HCT116 (cell line): ENCODE data around the gene CYSRT1. TPM values are rescaled to one million over a fixed set of nuclear protein-coding genes. Genes with fewer than 3 reads are reported as not detected.

ENCODE experiments used
- ATAC-seq: fragments of 200-7000 bp; cut with Tn5 transposase; 2 replicates; pipeline ENCODE4 v1.9.1; 2020; ENCODE audit warnings: mild to moderate bottlenecking, moderate library complexity
- BruUV-seq: library from RNA; stranded (reverse); fragments of 400-500 nt; replicated peaks from 2 replicates; lab custom pipeline; 2021; lab: Mats Ljungman, UMichigan
- CTCF ChIA-PET: fragments of 300-600 bp; sonication (Branson Sonifier 250); formaldehyde crosslinking; loops from one replicate; lab custom pipeline; 2021; ENCODE audit warnings: antibody characterized with exemption; lab: Charles Lee
- POLR2A ChIA-PET: fragments of 300-600, 350-600 bp; sonication (Branson Sonifier 250); formaldehyde crosslinking; loops from one replicate; lab custom pipeline; 2021; ENCODE audit warnings: antibody characterized with exemption; lab: Charles Lee
- RAD21 ChIA-PET, 2 experiments: fragments of 300-600 bp; sonication (Branson Sonifier 250); formaldehyde crosslinking; loops; one replicate each; lab custom pipeline; 2023; ENCODE audit warnings: low total read pairs in 2 of 2; ENCODE audit not compliant: uncharacterized antibody in 2 of 2, unreplicated experiment in 2 of 2, low non-redundant PET in 1 of 2; lab: Charles Lee
- DNase-seq: peaks from one replicate; pipeline ENCODE4 v3.0.0-alpha.2; 2010; ENCODE audit warnings: low read depth, low spot score
- H2AFZ ChIP-seq: fragments of 200-600 bp; shearing (Covaris generic), sonication (generic); 2 replicates; pipeline ENCODE4 v1.6.1; 2017; ENCODE audit warnings: low read depth, mixed run types, mixed read lengths, antibody characterized with exemption, low read length; ENCODE audit not compliant: poor library complexity, severe bottlenecking
- H3K27ac ChIP-seq: 2 replicates; pipeline ENCODE4 v1.5.1; 2012; ENCODE audit warnings: low read depth, low read length
- H3K27me3 ChIP-seq: fragments of 200-600 bp; sonication (generic); 2 replicates; pipeline ENCODE4 v1.6.1; 2016; ENCODE audit warnings: mixed run types, low read length, mixed read lengths; ENCODE audit not compliant: insufficient read depth
- H3K36me3 ChIP-seq, 2 experiments: fragments of 200-500 bp in 1 of 2; fragments of 200-600 bp in 1 of 2; sonication (Bioruptor generic) in 1 of 2; sonication (generic) in 1 of 2; 2 replicates each; pipeline versions ENCODE4 v1.5.1 to v1.6.1; 2014 to 2016; ENCODE audit warnings: low read length in 2 of 2, inconsistent platforms in 1 of 2, mixed read lengths in 1 of 2, mixed run types in 1 of 2; ENCODE audit not compliant: insufficient read depth in 2 of 2, control insufficient read depth in 1 of 2
- H3K4me1 ChIP-seq, 2 experiments: fragments of 200-600 bp in 1 of 2; sonication (generic) in 1 of 2; 2 replicates each; pipeline versions ENCODE4 v1.5.1 to v1.6.1; 2012 to 2017; ENCODE audit warnings: low read length in 2 of 2, inconsistent platforms in 1 of 2, mild to moderate bottlenecking in 1 of 2, mixed read lengths in 1 of 2, mixed run types in 1 of 2, moderate library complexity in 1 of 2; ENCODE audit not compliant: insufficient read depth in 2 of 2, control insufficient read depth in 1 of 2
- H3K4me2 ChIP-seq: fragments of 200-600 bp; sonication (generic); 2 replicates; pipeline ENCODE4 v1.6.1; 2017; ENCODE audit warnings: mixed run types, low read length, mixed read lengths
- H3K4me3 ChIP-seq, 2 experiments: fragments of 200-600 bp in 1 of 2; sonication (generic) in 1 of 2; replicated peaks in 1 of 2; 2 replicates each; pipeline ENCODE4 v1.5.1; 2011 to 2016; ENCODE audit warnings: low read length in 2 of 2, control low read depth in 1 of 2, low read depth in 1 of 2, mild to moderate bottlenecking in 1 of 2, mixed read lengths in 1 of 2, mixed run types in 1 of 2
- H3K79me2 ChIP-seq: fragments of 200-600 bp; sonication (generic); 2 replicates; pipeline ENCODE4 v1.6.1; 2017; ENCODE audit warnings: mild to moderate bottlenecking, mixed run types, low read length, moderate library complexity, mixed read lengths; ENCODE audit not compliant: insufficient read depth
- H3K9ac ChIP-seq: fragments of 200-600 bp; sonication (generic); 2 replicates; pipeline ENCODE4 v1.6.1; 2016; ENCODE audit warnings: low read length, mixed read lengths
- H3K9me2 ChIP-seq: fragments of 200-600 bp; sonication (generic), shearing (Covaris generic); 2 replicates; pipeline ENCODE4 v1.6.1; 2017; ENCODE audit warnings: mixed run types, mild to moderate bottlenecking, moderate library complexity; ENCODE audit not compliant: insufficient read depth
- H3K9me3 ChIP-seq, 2 experiments: fragments of 200-500 bp in 1 of 2; fragments of 200-600 bp in 1 of 2; sonication (Bioruptor generic) in 1 of 2; sonication (generic) in 1 of 2; 2 replicates each; pipeline ENCODE4 v1.6.1; 2014 to 2017; ENCODE audit warnings: low read length in 2 of 2, mixed read lengths in 2 of 2, inconsistent platforms in 1 of 2, low read depth in 1 of 2, mild to moderate bottlenecking in 1 of 2, mixed run types in 1 of 2, moderate library complexity in 1 of 2; ENCODE audit not compliant: control insufficient read depth in 1 of 2, insufficient read depth in 1 of 2
- H4K20me1 ChIP-seq: fragments of 200-600 bp; sonication (generic), shearing (Covaris generic); 2 replicates; pipeline ENCODE4 v1.6.1; 2017; ENCODE audit warnings: mixed run types, mild to moderate bottlenecking, moderate library complexity; ENCODE audit not compliant: insufficient read depth
- CBX3 ChIP-seq: IDR thresholded peaks from 2 replicates; pipeline ENCODE4 v1.6.1; 2012; ENCODE audit warnings: low read depth
- CEBPB ChIP-seq: IDR thresholded peaks from 2 replicates; pipeline ENCODE4 v1.6.1; 2012; ENCODE audit warnings: low read depth
- JUND ChIP-seq: IDR thresholded peaks from 2 replicates; pipeline ENCODE4 v1.6.1; 2012
- POLR2AphosphoS5 ChIP-seq: IDR thresholded peaks from 2 replicates; pipeline ENCODE4 v1.6.1; 2011; ENCODE audit warnings: mild to moderate bottlenecking, low read depth, low read length, moderate library complexity
- RAD21 ChIP-seq: IDR thresholded peaks from 2 replicates; pipeline ENCODE4 v1.6.1; 2012; ENCODE audit warnings: low read depth, mild to moderate bottlenecking
- SRF ChIP-seq: IDR thresholded peaks from 2 replicates; pipeline ENCODE4 v1.6.1; 2012; ENCODE audit warnings: low read depth
- YY1 ChIP-seq: IDR thresholded peaks from 2 replicates; pipeline ENCODE4 v1.6.1; 2011; ENCODE audit warnings: low read length, low read depth, moderate library complexity, mild to moderate bottlenecking; ENCODE audit not compliant: insufficient replicate concordance; ENCODE audit errors: extremely low read depth
- ZBTB33 ChIP-seq: IDR thresholded peaks from 2 replicates; pipeline ENCODE4 v1.6.1; 2011; ENCODE audit warnings: mild to moderate bottlenecking, low read length, moderate library complexity; ENCODE audit not compliant: insufficient replicate concordance; ENCODE audit errors: extremely low read depth
- ZFX ChIP-seq: fragments of 450-650 bp; IDR thresholded peaks from 2 replicates; pipeline ENCODE4 v1.6.1; 2017
- intact Hi-C: fragments of 100-400 bp; cut with micrococcal nuclease; formaldehyde crosslinking; loops from 2 replicates; pipeline ENCODE4 v1.10.0; 2022
- total RNA-seq: library from RNA; stranded (reverse); gene quantifications from one replicate; pipeline ENCODE4 v1.2.1, GENCODE V29; 2021; ENCODE audit not compliant: unreplicated experiment

The CYSRT1 gene
- total RNA-seq, 1 experiment from 2014 or later: 4.3 TPM

GRCh38 chr9:137254624-137255447 lies 29.9 kb downstream of the CYSRT1 start, which contains the start of gene NELFB (continued):
- TF ChIP-seq CBX3: no peak
- TF ChIP-seq POLR2AphosphoS5: peak; percentile 81
- TF ChIP-seq SRF: no peak
- peak; percentile 21 for TF ChIP-seq ZBTB33
- TF ChIP-seq YY1: peak; percentile 67
- no peak for TF ChIP-seq JUND
- TF ChIP-seq RAD21: no peak

- CTCF ChIA-PET: interaction anchor here (1.3 to 1.5 kb wide), 4 partner anchors 19 to 67 kb away, joined by 3 to 6 read pairs (median 4); partner anchors contain the start of genes ANAPC2, NRARP and SSNA1
- intact Hi-C loops: loop anchor here (1.0 kb wide), 1 partner anchor 14 kb away; the partner anchor contains the start of gene TUBB4B
- Histone ChIP-seq H3K9me3 (no peaks in the 10 kb centered on the region), H3K4me1 (peaks cover 21 to 42% of the 10 kb centered on the region in 2 experiments), H3K27me3 (no peaks in the 10 kb centered on the region), H4K20me1 (no peaks in the 10 kb centered on the region), H3K4me3 (peak overlapping the region; percentile 97 to 100), H3K79me2 (peaks cover 36% of the 10 kb centered on the region), H3K9ac (peak overlapping the region; percentile 88), H3K36me3 (peaks cover 17 to 22% of the 10 kb centered on the region in 2 experiments), H3K9me2 (no peaks in the 10 kb centered on the region), H3K4me2 (peak overlapping the region; percentile 93), H2AFZ (peak overlapping the region; percentile 45), H3K27ac (peak overlapping the region; percentile 91)
- POLR2A ChIA-PET: interaction anchor here (1.7 to 5.9 kb wide), 3 partner anchors 13 to 22 kb away, joined by 5 to 39 read pairs (median 13); partner anchors contain the start of genes TOR4A and TUBB4B
- no TSS peak for BruUV-seq
- RAD21 ChIA-PET: no interaction called here
- DNase-seq (no peak), ATAC-seq (peak; percentile 69)
- TF ChIP-seq CEBPB (no peak), ZFX (peak; percentile 75; the same call in 1 of the 2 replicates), SRF (no peak)
These were observed 30.6 kb downstream of the CYSRT1 start for GRCh38 chr9:137255448-137256114.
